Activated T-helper 17 cell treated with anti-CD3 and anti-CD28 coated beads, Interleukin-2, amount 50 U/mL, for 72 hours (primary cell): Measurements from ENCODE around the gene NR3C1. TPM values are rescaled to one million over a fixed set of nuclear protein-coding genes. Genes with fewer than 3 reads are reported as not detected.
A peak's percentile ranks its signal among the peaks of the same experiment; 100 is the strongest.

Experiments used
- ATAC-seq: fragments of 150-1000 bp; cut with Tn5 transposase; replicated peaks from 2 replicates; pipeline ENCODE4 v1.10.0; 2021; ENCODE audit warnings: mild to moderate bottlenecking, moderate library complexity
- H3K27ac Mint-ChIP-seq: one replicate; pipeline ENCODE4 v1.8.0; 2022; ENCODE audit warnings: mixed read lengths
- H3K27me3 Mint-ChIP-seq: one replicate; pipeline ENCODE4 v1.8.0; 2022; ENCODE audit warnings: mixed read lengths
- H3K36me3 Mint-ChIP-seq: one replicate; pipeline ENCODE4 v1.8.0; 2022; ENCODE audit warnings: low read depth, mild to moderate bottlenecking, mixed read lengths
- H3K4me1 Mint-ChIP-seq: one replicate; pipeline ENCODE4 v1.8.0; 2022; ENCODE audit warnings: mixed read lengths
- H3K4me3 Mint-ChIP-seq: one replicate; pipeline ENCODE4 v1.8.0; 2022; ENCODE audit warnings: mild to moderate bottlenecking, mixed read lengths
- H3K9me3 Mint-ChIP-seq: one replicate; pipeline ENCODE4 v1.8.0; 2022; ENCODE audit warnings: mixed read lengths
- total RNA-seq, 2 donors: library from RNA; stranded (reverse); gene quantifications; one replicate each; pipeline ENCODE4 v1.2.3, GENCODE V29; 2022

Gene NR3C1
- total RNA-seq, 2 donors from 2014 or later, result 33.2 to 48.3 TPM

GRCh38 chr5:143409926-143410325, 6.4 kb upstream of the NR3C1 start:
- no peaks in the 10 kb centered on the region for H3K27me3 Mint-ChIP-seq
- no peaks in the 10 kb centered on the region for H3K9me3 Mint-ChIP-seq
- H3K4me1 Mint-ChIP-seq, result peaks cover 12% of the 10 kb centered on the region
- peak overlapping the region; percentile 13 for H3K4me3 Mint-ChIP-seq
- no peak for ATAC-seq
- H3K27ac Mint-ChIP-seq, result no peak overlapping the region
- peaks cover 5% of the 10 kb centered on the region for H3K36me3 Mint-ChIP-seq

GRCh38 chr5:143406408-143406807, 2.9 kb upstream of the NR3C1 start:
- ATAC-seq, result no peak
- Mint-ChIP-seq H3K27me3 (no peaks in the 10 kb centered on the region), H3K36me3 (peaks cover 7% of the 10 kb centered on the region), H3K27ac (peak overlapping the region; percentile 95), H3K4me1 (peaks cover 13% of the 10 kb centered on the region), H3K4me3 (peak overlapping the region; percentile 90), H3K9me3 (no peaks in the 10 kb centered on the region)

- no peak for ATAC-seq
- Mint-ChIP-seq H3K4me3 (peak overlapping the region; percentile 90), H3K27ac (peak overlapping the region; percentile 95), H3K36me3 (peaks cover 14% of the 10 kb centered on the region), H3K27me3 (no peaks in the 10 kb centered on the region), H3K4me1 (peaks cover 19% of the 10 kb centered on the region), H3K9me3 (no peaks in the 10 kb centered on the region)
Observed at GRCh38 chr5:143405849-143406098, 2.3 kb upstream of the NR3C1 start.

GRCh38 chr5:143405063-143405848, 1.8 kb upstream of the NR3C1 start:
- no peaks in the 10 kb centered on the region for H3K27me3 Mint-ChIP-seq
- H3K9me3 Mint-ChIP-seq, result no peaks in the 10 kb centered on the region
- ATAC-seq, result peak; percentile 54
- peaks cover 24% of the 10 kb centered on the region for H3K4me1 Mint-ChIP-seq
- H3K4me3 Mint-ChIP-seq, result peak overlapping the region; percentile 90
- H3K36me3 Mint-ChIP-seq, result peaks cover 19% of the 10 kb centered on the region
- peak overlapping the region; percentile 95 for H3K27ac Mint-ChIP-seq

- Mint-ChIP-seq H3K36me3 (peaks cover 26% of the 10 kb centered on the region), H3K9me3 (no peaks in the 10 kb centered on the region), H3K27ac (peak overlapping the region; percentile 95), H3K4me3 (peak overlapping the region; percentile 90), H3K27me3 (no peaks in the 10 kb centered on the region), H3K4me1 (peaks cover 30% of the 10 kb centered on the region)
- peak; percentile 46 for ATAC-seq
Observed at GRCh38 chr5:143404416-143405062, 1.1 kb upstream of the NR3C1 start.

- peak overlapping the region; percentile 25 for H3K27ac Mint-ChIP-seq
- H3K4me1 Mint-ChIP-seq, result peaks cover 35% of the 10 kb centered on the region
- H3K27me3 Mint-ChIP-seq, result no peaks in the 10 kb centered on the region
- H3K4me3 Mint-ChIP-seq, result peak overlapping the region; percentile 90
- H3K9me3 Mint-ChIP-seq, result no peaks in the 10 kb centered on the region
- H3K36me3 Mint-ChIP-seq, result peaks cover 39% of the 10 kb centered on the region
- ATAC-seq, result no peak
Observed at GRCh38 chr5:143403334-143403592, 223 bp downstream of the NR3C1 start.

- Mint-ChIP-seq H3K27ac (peak overlapping the region; percentile 78), H3K4me3 (peak overlapping the region; percentile 90), H3K27me3 (no peaks in the 10 kb centered on the region), H3K36me3 (peaks cover 44% of the 10 kb centered on the region), H3K9me3 (no peaks in the 10 kb centered on the region), H3K4me1 (peaks cover 35% of the 10 kb centered on the region)
- ATAC-seq, result no peak
Observed at GRCh38 chr5:143402553-143403333, 743 bp downstream of the NR3C1 start.

- Mint-ChIP-seq H3K4me1 (peaks cover 35% of the 10 kb centered on the region), H3K27ac (peak overlapping the region; percentile 78), H3K9me3 (no peaks in the 10 kb centered on the region), H3K4me3 (peak overlapping the region; percentile 90), H3K36me3 (peaks cover 50% of the 10 kb centered on the region), H3K27me3 (no peaks in the 10 kb centered on the region)
- ATAC-seq, result no peak
Observed at GRCh38 chr5:143402017-143402552, 1.4 kb downstream of the NR3C1 start.

GRCh38 chr5:143401227-143402016, 2.1 kb downstream of the NR3C1 start:
- peak overlapping the region; percentile 78 for H3K27ac Mint-ChIP-seq
- H3K4me1 Mint-ChIP-seq, result peaks cover 36% of the 10 kb centered on the region

GRCh38 chr5:143400541-143401226, 2.8 kb downstream of the NR3C1 start:
- no peak for ATAC-seq
- H3K9me3 Mint-ChIP-seq, result no peaks in the 10 kb centered on the region
- no peaks in the 10 kb centered on the region for H3K27me3 Mint-ChIP-seq
- H3K4me3 Mint-ChIP-seq, result peak overlapping the region; percentile 90
- H3K27ac Mint-ChIP-seq, result peak overlapping the region; percentile 56
- H3K36me3 Mint-ChIP-seq, result peaks cover 62% of the 10 kb centered on the region
- peaks cover 40% of the 10 kb centered on the region for H3K4me1 Mint-ChIP-seq

More at GRCh38 chr5:143401227-143402016, 2.1 kb downstream of the NR3C1 start:
- H3K9me3 Mint-ChIP-seq, result no peaks in the 10 kb centered on the region
- no peak for ATAC-seq
- peak overlapping the region; percentile 90 for H3K4me3 Mint-ChIP-seq
- peaks cover 55% of the 10 kb centered on the region for H3K36me3 Mint-ChIP-seq
- no peaks in the 10 kb centered on the region for H3K27me3 Mint-ChIP-seq

GRCh38 chr5:143399616-143400540, 3.6 kb downstream of the NR3C1 start:
- Mint-ChIP-seq H3K4me1 (peaks cover 44% of the 10 kb centered on the region), H3K9me3 (no peaks in the 10 kb centered on the region), H3K27me3 (no peaks in the 10 kb centered on the region), H3K27ac (peak overlapping the region; percentile 56), H3K4me3 (peak overlapping the region; percentile 90), H3K36me3 (peaks cover 59% of the 10 kb centered on the region)
- no peak for ATAC-seq

- no peak overlapping the region for H3K27ac Mint-ChIP-seq
- no peaks in the 10 kb centered on the region for H3K9me3 Mint-ChIP-seq
- H3K4me3 Mint-ChIP-seq, result peak overlapping the region; percentile 90
- no peaks in the 10 kb centered on the region for H3K27me3 Mint-ChIP-seq
- ATAC-seq, result no peak
- peaks cover 59% of the 10 kb centered on the region for H3K36me3 Mint-ChIP-seq
- H3K4me1 Mint-ChIP-seq, result peaks cover 48% of the 10 kb centered on the region
Observed at GRCh38 chr5:143398451-143399237, 4.8 kb downstream of the NR3C1 start.
